ENCODE data around the gene SYTL5.
A peak's percentile ranks its signal among the peaks of the same experiment; 100 is the strongest.

Gene SYTL5

DNA sequence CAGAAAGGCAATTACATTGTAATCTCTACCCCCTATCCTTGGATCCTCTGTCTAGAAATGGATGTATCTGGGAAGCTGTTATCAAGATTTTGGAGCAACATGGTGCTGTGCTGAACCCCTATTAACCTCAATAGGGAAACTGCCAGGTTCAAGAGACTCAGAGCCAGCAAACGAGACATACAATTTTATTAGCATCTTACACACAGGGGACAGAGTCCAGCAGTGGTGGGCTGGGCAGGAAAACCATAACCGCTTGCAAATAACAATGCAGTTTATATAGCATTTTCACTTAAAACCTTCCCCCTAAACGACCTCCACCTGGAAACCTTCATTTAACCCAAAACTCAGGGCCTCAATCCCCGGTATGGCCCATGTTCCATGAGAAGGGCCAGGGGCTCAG is 79.5 kb downstream of the SYTL5 start:
- Mint-ChIP-seq H3K4me1 (ENCODE audit: low read depth in 2 of 2) (no peaks in the 10 kb centered on the region), H3K36me3 (ENCODE audit: insufficient read depth) (no peaks in the 10 kb centered on the region), H3K27ac (no peak overlapping the region), H3K27me3 (peaks cover 8 to 11% of the 10 kb centered on the region in 2 donors), H3K4me3 (no peak overlapping the region), H3K9me3 (no peaks in the 10 kb centered on the region)
- no peak for DNase-seq
- no peak for ATAC-seq (replicated peaks)

DNA sequence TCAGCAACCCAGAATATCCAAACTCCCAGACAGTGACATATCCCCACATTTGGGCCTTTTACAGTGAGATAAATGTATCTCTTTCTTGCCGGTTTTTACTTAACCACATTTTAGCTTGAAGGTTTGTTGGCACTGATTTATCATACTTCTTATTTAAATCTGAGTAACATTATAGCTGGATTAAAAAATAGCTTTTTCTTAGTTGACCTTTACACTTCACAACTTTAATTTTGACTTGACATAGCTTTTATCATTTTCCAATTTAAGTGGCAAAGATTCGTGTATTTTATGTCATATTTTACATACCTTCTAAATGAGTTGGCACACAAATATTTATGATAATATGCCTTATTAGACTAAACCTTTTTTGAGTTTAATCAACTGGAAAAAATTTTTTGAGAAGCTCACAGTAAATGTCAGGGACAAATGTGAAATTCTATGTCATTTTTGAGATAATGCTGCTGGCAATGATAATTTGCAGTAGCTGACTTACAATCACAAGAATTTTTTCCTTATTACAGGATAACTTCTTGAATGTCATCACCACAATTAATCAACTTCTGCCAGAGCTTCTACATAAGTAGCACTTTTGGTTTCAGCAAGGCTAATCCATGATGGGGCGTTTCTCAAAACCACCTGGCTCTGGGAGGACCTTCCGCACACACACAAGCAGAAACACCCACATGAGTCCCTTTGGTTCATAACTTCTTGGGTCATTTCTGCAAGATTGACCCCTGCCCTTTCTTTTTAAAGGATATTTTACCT is 80.3 kb downstream of the SYTL5 start:
- peaks cover 8 to 10% of the 10 kb centered on the region in 2 donors for H3K27me3 Mint-ChIP-seq
- H3K36me3 Mint-ChIP-seq (ENCODE audit: insufficient read depth), result no peaks in the 10 kb centered on the region
- no peaks in the 10 kb centered on the region for H3K9me3 Mint-ChIP-seq
- ATAC-seq (replicated peaks) (no peak), DNase-seq (no peak)
- no peak overlapping the region for H3K4me3 Mint-ChIP-seq
- no peaks in the 10 kb centered on the region for H3K4me1 Mint-ChIP-seq (ENCODE audit: low read depth in 2 of 2)
- no peak overlapping the region for H3K27ac Mint-ChIP-seq

DNA sequence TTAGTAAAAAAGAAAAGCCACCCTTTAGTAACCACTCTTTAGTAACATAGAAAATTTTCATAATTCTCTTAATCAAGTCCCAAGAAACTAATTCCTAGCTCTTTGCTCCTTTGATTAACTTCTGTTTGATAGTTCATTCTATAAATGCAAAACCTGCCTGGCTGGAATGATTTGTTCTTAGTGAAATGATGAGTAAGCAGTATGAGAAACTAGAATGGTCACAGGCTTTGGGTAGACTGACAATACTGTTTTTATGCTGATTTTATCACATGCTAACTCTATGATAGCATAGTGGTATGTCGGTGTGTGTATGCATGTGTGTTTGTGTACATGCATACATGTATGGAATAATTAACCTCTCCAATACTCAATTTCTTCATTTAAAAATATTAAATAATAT is 81.2 kb downstream of the SYTL5 start:
- ATAC-seq (replicated peaks) (no peak), DNase-seq (no peak)
- Mint-ChIP-seq H3K27me3 (peaks cover under 1% of the 10 kb centered on the region in 2 donors), H3K27ac (no peak overlapping the region), H3K36me3 (ENCODE audit: insufficient read depth) (no peaks in the 10 kb centered on the region), H3K4me3 (no peak overlapping the region), H3K9me3 (no peaks in the 10 kb centered on the region), H3K4me1 (ENCODE audit: low read depth in 2 of 2) (no peaks in the 10 kb centered on the region)

DNA sequence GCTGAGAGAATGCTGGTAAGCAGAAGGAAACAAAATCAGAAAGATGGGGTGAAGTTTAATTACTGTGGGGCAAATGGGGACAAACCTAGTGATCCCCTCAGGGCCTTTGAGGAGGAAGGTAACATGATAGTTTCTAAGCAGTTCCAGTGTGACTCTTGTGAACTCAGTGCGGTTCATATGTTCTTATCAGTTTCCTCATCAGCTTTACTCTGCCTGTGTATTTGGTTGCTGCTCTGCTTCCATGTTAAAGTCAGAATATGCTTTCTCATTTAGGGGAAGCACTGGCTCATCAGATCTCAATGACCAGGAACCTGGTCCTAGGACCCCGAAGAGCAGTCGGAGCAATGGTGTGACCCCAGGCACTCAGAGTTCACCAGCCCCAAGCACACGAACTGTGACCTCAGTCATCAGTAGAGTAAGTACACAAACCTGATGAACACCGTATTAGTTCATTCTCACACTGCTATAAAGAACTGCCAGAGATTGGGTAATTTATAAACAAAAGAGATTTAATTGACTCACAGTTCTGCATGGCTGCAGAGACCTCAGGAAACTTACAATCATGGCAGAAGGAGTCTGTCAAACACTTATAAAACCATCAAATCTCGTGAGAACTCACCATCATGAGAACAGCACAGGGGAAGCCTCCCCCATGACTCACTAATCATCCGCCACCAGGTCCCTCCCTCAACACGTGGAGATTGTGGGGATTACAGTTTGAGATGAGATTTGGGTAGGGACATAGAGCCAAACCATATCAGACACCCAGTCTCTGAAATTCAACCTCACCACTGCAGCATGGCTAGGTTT is 83.0 kb downstream of the SYTL5 start:
- H3K4me3 Mint-ChIP-seq, result no peak overlapping the region
- H3K27ac Mint-ChIP-seq, result no peak overlapping the region
- H3K9me3 Mint-ChIP-seq, result no peaks in the 10 kb centered on the region
- no peaks in the 10 kb centered on the region for H3K36me3 Mint-ChIP-seq (ENCODE audit: insufficient read depth)
- no peaks in the 10 kb centered on the region for H3K27me3 Mint-ChIP-seq
- H3K4me1 Mint-ChIP-seq (ENCODE audit: low read depth in 2 of 2), result no peaks in the 10 kb centered on the region
- peak; percentile 27 for ATAC-seq (replicated peaks)
- DNase-seq, result no peak

DNA sequence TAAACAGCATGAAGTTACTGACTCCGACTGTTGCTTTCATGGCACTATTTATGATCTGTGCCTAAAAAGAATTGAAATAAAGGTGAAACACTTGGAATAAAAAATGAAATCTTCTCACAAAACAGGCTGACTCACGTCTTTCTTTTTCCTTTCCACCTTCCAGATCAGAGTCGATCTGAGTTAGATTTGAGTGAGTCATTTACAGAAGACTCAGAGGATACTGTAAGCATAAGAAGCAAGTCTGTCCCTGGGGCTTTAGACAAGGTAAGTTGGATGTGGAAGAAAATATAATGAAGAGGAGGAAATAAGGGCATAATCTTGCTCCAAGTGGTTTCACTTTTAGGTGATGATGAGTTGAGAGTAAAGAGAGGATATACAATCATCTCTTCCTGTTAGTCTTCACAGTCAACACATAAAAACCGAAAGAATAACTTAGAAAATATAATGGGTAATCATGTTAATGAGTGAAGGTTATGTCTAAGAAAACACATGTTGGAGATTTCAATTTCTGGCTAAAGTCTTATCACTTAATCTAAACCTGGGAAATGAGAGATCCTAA is 89.7 kb downstream of the SYTL5 start:
- no peaks in the 10 kb centered on the region for H3K27me3 Mint-ChIP-seq
- no peaks in the 10 kb centered on the region for H3K9me3 Mint-ChIP-seq
- peak overlapping the region in 1 of 2 donors; percentile 65 for H3K27ac Mint-ChIP-seq
- no peak for DNase-seq
- peak; percentile 27 for ATAC-seq (replicated peaks)
- peak overlapping the region in 1 of 2 donors; percentile 53 for H3K4me3 Mint-ChIP-seq
- no peaks in the 10 kb centered on the region for H3K36me3 Mint-ChIP-seq (ENCODE audit: insufficient read depth)
- no peaks in the 10 kb centered on the region for H3K4me1 Mint-ChIP-seq (ENCODE audit: low read depth in 2 of 2)

DNA sequence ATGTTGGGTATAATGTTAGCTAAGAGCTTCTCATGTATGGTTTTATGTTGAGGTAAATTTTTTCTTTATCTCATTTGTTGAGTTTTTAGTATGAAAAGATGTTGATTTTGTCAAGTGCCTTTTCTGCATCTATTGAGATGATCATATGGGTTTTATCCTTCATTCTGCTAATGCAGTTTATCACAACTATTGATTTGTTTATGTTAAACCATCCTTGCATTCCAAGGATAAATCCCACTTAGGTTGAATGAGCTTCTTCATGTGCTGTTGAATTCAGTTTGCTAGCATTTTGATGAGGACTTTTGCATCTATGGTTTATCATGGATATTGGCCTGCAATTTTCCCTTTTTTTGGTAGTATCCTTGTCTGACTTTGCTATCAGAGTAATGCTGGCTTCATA is 93.3 kb downstream of the SYTL5 start:
- no peaks in the 10 kb centered on the region for H3K9me3 Mint-ChIP-seq
- no peak overlapping the region for H3K4me3 Mint-ChIP-seq

DNA sequence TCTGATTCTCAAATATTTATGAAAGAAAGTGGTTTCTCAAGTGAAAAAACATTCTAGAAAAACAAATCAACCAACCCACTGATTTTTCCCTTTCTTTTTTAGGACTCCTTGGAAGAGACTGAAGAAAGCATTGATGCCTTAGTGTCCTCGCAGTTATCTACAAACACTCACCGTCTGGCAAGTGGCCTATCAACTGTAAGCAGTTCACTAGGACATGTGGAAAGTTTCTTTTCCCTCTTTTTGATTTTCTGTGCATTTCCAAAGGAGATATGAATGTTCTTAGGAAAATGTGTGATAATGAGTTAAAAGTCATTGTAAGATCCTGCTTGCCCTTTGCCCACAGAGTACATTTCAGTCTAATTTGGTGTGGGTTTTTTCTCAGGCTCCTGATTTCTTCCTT is 95.9 kb downstream of the SYTL5 start:
- H3K4me1 Mint-ChIP-seq (ENCODE audit: low read depth in 2 of 2), result peaks cover 0 to 4% of the 10 kb centered on the region in 2 donors
- H3K9me3 Mint-ChIP-seq, result no peaks in the 10 kb centered on the region
- ATAC-seq (replicated peaks) (no peak), DNase-seq (no peak)
- H3K36me3 Mint-ChIP-seq (ENCODE audit: insufficient read depth), result peaks cover 3% of the 10 kb centered on the region
- no peak overlapping the region for H3K4me3 Mint-ChIP-seq
- H3K27me3 Mint-ChIP-seq, result peaks cover 0 to 5% of the 10 kb centered on the region in 2 donors
- H3K27ac Mint-ChIP-seq, result no peak overlapping the region

More for the DNA sequence above, 93.3 kb downstream of the SYTL5 start:
- Mint-ChIP-seq H3K27ac (no peak overlapping the region), H3K27me3 (peaks cover 0 to 5% of the 10 kb centered on the region in 2 donors), H3K4me1 (ENCODE audit: low read depth in 2 of 2) (peaks cover 0 to 4% of the 10 kb centered on the region in 2 donors), H3K36me3 (ENCODE audit: insufficient read depth) (peaks cover 3% of the 10 kb centered on the region)
- DNase-seq (no peak), ATAC-seq (replicated peaks) (no peak)

DNA sequence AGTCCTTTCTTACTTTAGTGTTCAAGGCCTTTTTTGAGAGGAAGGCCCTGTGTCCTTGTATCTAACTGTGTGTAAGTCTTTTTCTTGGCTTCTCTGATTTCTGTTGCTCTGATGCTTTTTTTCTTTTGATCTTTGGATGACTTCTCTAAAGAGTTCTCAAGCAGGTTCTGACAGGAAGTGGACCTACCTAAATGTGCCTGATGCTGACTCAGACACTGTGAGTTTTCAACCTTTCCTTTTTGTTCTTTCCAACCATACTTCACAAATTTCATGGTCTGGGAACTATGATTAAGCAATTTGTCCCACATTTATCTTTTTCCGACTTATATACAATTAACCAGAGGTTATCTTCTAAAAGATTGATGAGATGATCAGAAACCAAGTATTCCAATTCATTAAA is 96.5 kb downstream of the SYTL5 start:
- H3K4me3 Mint-ChIP-seq, result no peak overlapping the region
- DNase-seq, result no peak
- peaks cover 0 to 4% of the 10 kb centered on the region in 2 donors for H3K4me1 Mint-ChIP-seq (ENCODE audit: low read depth in 2 of 2)
- no peak overlapping the region for H3K27ac Mint-ChIP-seq
- peaks cover 0 to 5% of the 10 kb centered on the region in 2 donors for H3K27me3 Mint-ChIP-seq
- no peak for ATAC-seq (replicated peaks)
- H3K36me3 Mint-ChIP-seq (ENCODE audit: insufficient read depth), result peaks cover 3% of the 10 kb centered on the region
- H3K9me3 Mint-ChIP-seq, result no peaks in the 10 kb centered on the region

DNA sequence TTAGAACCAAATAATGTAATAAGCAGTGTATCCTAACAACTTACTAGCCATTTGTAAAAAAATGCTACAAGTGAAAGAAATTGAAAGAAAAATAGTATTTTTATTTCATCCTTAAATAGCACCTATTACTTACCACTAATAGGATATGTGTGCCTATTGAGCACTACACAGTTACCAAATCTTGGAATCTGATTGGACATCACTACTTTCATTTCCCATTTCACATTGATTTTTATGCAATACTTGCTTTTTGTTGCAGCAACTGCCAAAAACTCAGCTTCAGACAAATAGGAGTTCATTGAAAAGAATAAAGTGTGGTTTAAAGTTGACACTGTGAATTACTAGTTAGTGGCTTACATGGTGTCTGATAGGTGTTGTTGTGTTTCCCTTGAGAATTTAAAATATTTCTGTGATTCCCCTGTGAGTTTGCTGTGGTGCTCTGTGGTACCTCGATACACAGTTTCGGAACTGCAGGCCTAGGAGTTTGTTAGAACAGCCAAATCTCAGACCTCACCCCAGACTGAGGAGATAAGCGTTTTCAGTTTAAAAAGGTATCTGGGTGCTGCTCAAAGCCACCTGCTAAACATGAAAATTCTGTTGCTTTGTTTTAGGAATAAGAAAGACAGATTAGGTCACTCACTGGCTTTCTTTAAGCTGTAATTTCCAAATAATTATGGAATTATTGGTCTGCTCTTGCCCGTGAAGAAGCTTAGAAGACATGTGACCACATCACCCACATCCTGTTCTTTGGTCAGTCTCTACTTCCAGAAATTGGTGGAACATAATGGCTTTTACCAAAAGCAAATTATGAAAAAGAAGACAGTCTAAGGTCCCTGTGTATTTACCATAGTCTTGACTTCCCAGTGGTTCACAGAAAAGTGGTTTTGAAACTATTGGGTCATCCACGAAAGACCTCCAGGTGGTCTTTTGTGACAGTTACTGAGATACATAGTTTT is 97.8 kb downstream of the SYTL5 start:
- H3K4me1 Mint-ChIP-seq (ENCODE audit: low read depth in 2 of 2), result peaks cover 0 to 4% of the 10 kb centered on the region in 2 donors

DNA sequence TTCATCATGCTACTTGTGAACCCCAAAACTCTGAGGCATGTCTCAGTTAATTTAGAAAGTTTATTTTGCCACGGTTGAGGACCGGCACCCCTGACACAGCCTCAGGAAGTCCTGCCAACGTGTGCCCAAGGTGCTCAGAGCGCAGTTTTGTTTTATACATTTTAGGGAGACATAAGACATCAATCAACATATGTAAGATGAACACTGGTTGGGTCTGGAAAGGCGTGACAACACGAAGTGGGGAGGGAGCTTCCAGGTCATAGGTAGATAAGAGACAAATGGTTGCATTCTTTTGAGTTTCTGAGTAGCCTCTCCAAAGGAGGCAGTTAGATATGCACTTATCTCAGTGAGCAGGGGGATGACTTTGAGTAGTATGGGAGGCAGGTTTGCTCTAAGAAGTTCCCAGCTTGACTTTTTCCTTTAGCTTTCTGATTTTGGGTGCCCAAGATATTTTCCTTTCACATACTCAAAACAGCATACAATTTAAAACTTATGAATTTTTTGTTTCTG is 98.9 kb downstream of the SYTL5 start:
- Mint-ChIP-seq H3K36me3 (ENCODE audit: insufficient read depth) (peaks cover 3% of the 10 kb centered on the region), H3K9me3 (no peaks in the 10 kb centered on the region), H3K4me3 (no peak overlapping the region), H3K27ac (no peak overlapping the region), H3K4me1 (ENCODE audit: low read depth in 2 of 2) (peaks cover 0 to 4% of the 10 kb centered on the region in 2 donors), H3K27me3 (peaks cover 0 to 5% of the 10 kb centered on the region in 2 donors)
- ATAC-seq (replicated peaks), result no peak
- DNase-seq, result no peak

More for the DNA sequence above, 97.8 kb downstream of the SYTL5 start:
- no peak for DNase-seq
- Mint-ChIP-seq H3K36me3 (ENCODE audit: insufficient read depth) (peaks cover 3% of the 10 kb centered on the region), H3K4me3 (no peak overlapping the region), H3K9me3 (no peaks in the 10 kb centered on the region), H3K27me3 (peaks cover 0 to 5% of the 10 kb centered on the region in 2 donors), H3K27ac (no peak overlapping the region)
- ATAC-seq (replicated peaks), result peak; percentile 63

DNA sequence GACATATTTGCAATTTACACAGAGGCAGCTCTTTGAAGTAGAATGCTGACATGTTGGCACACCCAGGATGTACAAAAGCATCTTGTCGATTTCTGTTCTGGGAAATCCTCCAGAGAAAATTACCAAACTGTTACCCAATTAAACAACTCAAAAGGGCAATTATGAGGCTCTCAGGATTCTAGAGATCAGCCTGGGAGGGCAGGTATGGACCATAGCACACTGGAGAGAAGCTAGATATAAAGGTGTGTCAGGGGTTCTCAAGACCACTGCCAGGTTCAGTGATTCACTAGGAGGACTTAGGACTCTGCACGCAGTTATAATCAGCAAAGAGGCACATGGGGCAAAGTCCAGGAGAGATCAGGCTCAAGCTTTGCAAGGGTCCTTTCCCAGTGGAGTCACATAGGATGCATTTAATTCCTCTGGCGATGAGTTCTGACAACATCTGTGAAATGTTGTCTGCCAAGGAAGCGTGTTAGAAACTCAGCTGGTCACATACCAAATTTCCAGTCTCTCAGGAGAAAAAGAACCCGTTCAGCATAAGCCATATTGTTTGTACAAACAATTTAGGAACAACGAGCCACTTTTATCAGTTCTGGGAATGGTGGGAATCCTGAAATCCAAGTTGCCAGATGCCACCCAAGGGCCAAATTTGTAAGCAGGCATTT is 100.8 kb downstream of the SYTL5 start:
- Mint-ChIP-seq H3K27ac (no peak overlapping the region), H3K4me3 (no peak overlapping the region), H3K9me3 (no peaks in the 10 kb centered on the region), H3K27me3 (peaks cover 0 to 5% of the 10 kb centered on the region in 2 donors), H3K36me3 (ENCODE audit: insufficient read depth) (peaks cover 3% of the 10 kb centered on the region), H3K4me1 (ENCODE audit: low read depth in 2 of 2) (peaks cover 0 to 4% of the 10 kb centered on the region in 2 donors)
- ATAC-seq (replicated peaks) (no peak), DNase-seq (no peak)

DNA sequence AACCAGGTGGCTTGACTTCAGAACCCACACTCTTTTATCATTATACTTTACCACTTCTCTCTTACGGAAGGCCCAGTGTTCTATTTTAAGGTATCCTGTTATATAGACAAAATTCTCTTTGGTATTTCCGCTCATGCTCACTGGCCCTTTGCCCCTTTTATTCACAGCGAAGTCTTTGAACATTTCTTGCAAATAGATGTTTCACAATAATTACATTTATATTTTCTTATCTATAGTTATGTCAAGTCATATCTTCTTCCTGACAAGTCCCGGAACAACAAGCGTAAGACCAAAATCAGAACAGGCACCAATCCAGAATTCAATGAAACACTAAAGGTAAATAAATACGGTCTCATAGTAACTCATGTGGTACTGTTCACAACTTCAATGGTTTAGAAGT is 102.0 kb downstream of the SYTL5 start:
- H3K4me1 Mint-ChIP-seq (ENCODE audit: low read depth in 2 of 2), result no peaks in the 10 kb centered on the region
- no peaks in the 10 kb centered on the region for H3K36me3 Mint-ChIP-seq (ENCODE audit: insufficient read depth)
- no peak overlapping the region for H3K27ac Mint-ChIP-seq
- no peak overlapping the region for H3K4me3 Mint-ChIP-seq
- no peaks in the 10 kb centered on the region for H3K9me3 Mint-ChIP-seq
- ATAC-seq (replicated peaks), result no peak
- no peaks in the 10 kb centered on the region for H3K27me3 Mint-ChIP-seq
- DNase-seq, result no peak
